ENCODE measurements around the gene GPR25.

- TF ChIP-seq CTCF (IDR thresholded peaks at IDR 0.05; ENCODE audit: insufficient read depth, low read depth, low read length), result no peak
- TF ChIP-seq EZH2 (IDR thresholded peaks at IDR 0.05; ENCODE audit: insufficient read depth, low read length), result no peak
These were observed 22.2 kb upstream of the GPR25 start for GRCh38 chr1:200850554-200850953.

Data from astrocyte (in vitro differentiated cells and primary cell).